ENCODE results near the gene ZSCAN25. TPM values are rescaled to one million over a fixed set of nuclear protein-coding genes. Genes with fewer than 3 reads are reported as not detected.

ZSCAN25 gene
- total and polyA plus RNA-seq, 7 experiments from 2014 or later: 15.5 to 51.6 (median 40.6) TPM

Other genes with a start within 250 kb of the ZSCAN25 start
- gene ARPC1B, start 242.2 kb upstream of the ZSCAN25 start, total RNA-seq: 100 to 1,000 TPM in 4 of 5 experiments, 10 to 100 TPM in 1; 88.1 to 364 (median 141) TPM
- 100 to 1,000 TPM; 379 to 575 TPM for gene ARPC1B, start 242.2 kb upstream of the ZSCAN25 start, polyA plus RNA-seq
- gene PDAP1, start 208.3 kb upstream of the ZSCAN25 start, total RNA-seq: 100 to 1,000 TPM in 1 of 5 experiments, 10 to 100 TPM in 4; 42.8 to 104 (median 64.0) TPM
- gene PDAP1, start 208.3 kb upstream of the ZSCAN25 start, polyA plus RNA-seq: 10 to 100 TPM; 38.4 to 41.2 TPM
- gene BUD31, start 208.0 kb upstream of the ZSCAN25 start, total RNA-seq: 100 to 1,000 TPM in 2 of 5 experiments, 10 to 100 TPM in 3; 55.2 to 134 (median 83.9) TPM
- 100 to 1,000 TPM; 148 to 173 TPM for gene BUD31, start 208.0 kb upstream of the ZSCAN25 start, polyA plus RNA-seq
- 10 to 100 TPM in 2 of 5 experiments, 1 to 10 TPM in 3; 4.0 to 10.8 (median 8.8) TPM for gene PTCD1, start 178.1 kb upstream of the ZSCAN25 start, total RNA-seq
- gene PTCD1, start 178.1 kb upstream of the ZSCAN25 start, polyA plus RNA-seq: 1 to 10 TPM; 3.7 to 4.2 TPM
- 10 to 100 TPM; 36.3 to 69.4 (median 45.7) TPM for gene CPSF4, start 178.0 kb upstream of the ZSCAN25 start, total RNA-seq
- gene CPSF4, start 178.0 kb upstream of the ZSCAN25 start, polyA plus RNA-seq: 10 to 100 TPM; 22.4 to 28.3 TPM
- 100 to 1,000 TPM in 3 of 5 experiments, 10 to 100 TPM in 2; 77.8 to 349 (median 126) TPM for gene ATP5MF, start 150.8 kb upstream of the ZSCAN25 start, total RNA-seq
- 100 to 1,000 TPM; 345 to 406 TPM for gene ATP5MF, start 150.8 kb upstream of the ZSCAN25 start, polyA plus RNA-seq
- gene ZNF789, start 144.1 kb upstream of the ZSCAN25 start, total RNA-seq: 10 to 100 TPM; 17.4 to 28.0 (median 27.3) TPM
- gene ZNF789, start 144.1 kb upstream of the ZSCAN25 start, polyA plus RNA-seq: 10 to 100 TPM in 1 of 2 donors, 1 to 10 TPM in 1; 9.5 to 10.6 TPM
- gene ZNF394, start 116.7 kb upstream of the ZSCAN25 start, total RNA-seq: 100 to 1,000 TPM in 2 of 5 experiments, 10 to 100 TPM in 3; 55.2 to 199 (median 98.1) TPM
- gene ZNF394, start 116.7 kb upstream of the ZSCAN25 start, polyA plus RNA-seq: 10 to 100 TPM; 68.2 to 93.3 TPM
- gene ZKSCAN5, start 112.3 kb upstream of the ZSCAN25 start, total RNA-seq: 10 to 100 TPM in 1 of 5 experiments, 1 to 10 TPM in 4; 4.7 to 11.0 (median 8.3) TPM
- gene ZKSCAN5, start 112.3 kb upstream of the ZSCAN25 start, polyA plus RNA-seq: 1 to 10 TPM; 4.1 to 8.1 TPM
- gene FAM200A, start 64.8 kb upstream of the ZSCAN25 start, total RNA-seq: 10 to 100 TPM in 2 of 5 experiments, 1 to 10 TPM in 3; 1.9 to 13.6 (median 5.0) TPM
- gene FAM200A, start 64.8 kb upstream of the ZSCAN25 start, polyA plus RNA-seq: 1 to 10 TPM; 5.9 to 7.6 TPM
- 100 to 1,000 TPM; 110 to 165 (median 157) TPM for gene ZNF655, start 58.3 kb upstream of the ZSCAN25 start, total RNA-seq
- gene ZNF655, start 58.3 kb upstream of the ZSCAN25 start, polyA plus RNA-seq: 10 to 100 TPM; 65.8 to 81.7 TPM
- 1 to 10 TPM in 1 of 5 experiments, under 1 TPM in 3, not detected in 1; 0.80 to 1.9 (median 0.90) TPM for gene TMEM225B, start 18.7 kb upstream of the ZSCAN25 start, total RNA-seq
- gene TMEM225B, start 18.7 kb upstream of the ZSCAN25 start, polyA plus RNA-seq: 1 to 10 TPM in 1 of 2 donors, under 1 TPM in 1; 0.44 to 2.5 TPM
- under 1 TPM in 1 of 5 experiments, not detected in 4; 0.27 TPM for gene CYP3A5, start 63.0 kb downstream of the ZSCAN25 start, total RNA-seq
- under 1 TPM; 0.69 to 0.87 TPM for gene CYP3A5, start 63.0 kb downstream of the ZSCAN25 start, polyA plus RNA-seq
- not detected for gene CYP3A7, start 118.2 kb downstream of the ZSCAN25 start, total RNA-seq
- gene CYP3A7, start 118.2 kb downstream of the ZSCAN25 start, polyA plus RNA-seq: under 1 TPM in 1 of 2 donors, not detected in 1; 0.08 TPM
- not detected for gene CYP3A4, start 167.2 kb downstream of the ZSCAN25 start, total RNA-seq
- gene CYP3A4, start 167.2 kb downstream of the ZSCAN25 start, polyA plus RNA-seq: not detected
- gene CYP3A43, start 211.1 kb downstream of the ZSCAN25 start, total RNA-seq: under 1 TPM in 1 of 5 experiments, not detected in 4; 0.32 TPM
- not detected for gene CYP3A43, start 211.1 kb downstream of the ZSCAN25 start, polyA plus RNA-seq

All from naive thymus-derived CD4-positive, alpha-beta T cell (primary cell).